HepG2 (cell line): ENCODE results near the gene LIN28B. TPM values are rescaled to one million over a fixed set of nuclear protein-coding genes. Genes with fewer than 3 reads are reported as not detected.

Experiments used
- ASH2L ChIP-seq: fragments of 300-600, 200-600 bp; sonication (generic); IDR thresholded peaks from 2 replicates; pipeline ENCODE4 v1.7.0; 2017; ENCODE audit warnings: low read depth, mild to moderate bottlenecking, moderate library complexity, mixed read lengths, low read length; ENCODE audit not compliant: insufficient read length
- ERF ChIP-seq: IDR thresholded peaks from 2 replicates; pipeline ENCODE4 v1.6.1; 2018; ENCODE audit warnings: missing biosample characterization, missing genetic modification reagents
- NFKB2 ChIP-seq: sonication (generic); formaldehyde crosslinking; IDR thresholded peaks from 2 replicates; pipeline ENCODE4 v1.4.0; 2020; ENCODE audit warnings: missing genetic modification reagents, borderline replicate concordance
- PITX1 ChIP-seq: sonication (generic); formaldehyde crosslinking; IDR thresholded peaks from 2 replicates; pipeline ENCODE4 v1.5.1; 2020; ENCODE audit warnings: mild to moderate bottlenecking, missing genetic modification reagents
- RBAK ChIP-seq: sonication (generic); formaldehyde crosslinking; IDR thresholded peaks from 2 replicates; pipeline ENCODE4 v1.5.1; 2020; ENCODE audit warnings: mild to moderate bottlenecking, missing genetic modification reagents
- TBX2 ChIP-seq: sonication (generic); formaldehyde crosslinking; IDR thresholded peaks from 2 replicates; pipeline ENCODE4 v1.5.0; 2020; ENCODE audit warnings: missing genetic modification reagents, mild to moderate bottlenecking, borderline replicate concordance
- TEF ChIP-seq: sonication (generic); formaldehyde crosslinking; IDR thresholded peaks from 2 replicates; pipeline ENCODE4 v1.5.0; 2020; ENCODE audit warnings: missing genetic modification reagents
- TIGD3 ChIP-seq: sonication (generic); formaldehyde crosslinking; IDR thresholded peaks from 2 replicates; pipeline ENCODE4 v1.5.1; 2020; ENCODE audit warnings: mild to moderate bottlenecking, missing genetic modification reagents, borderline replicate concordance
- UBTF ChIP-seq: sonication (generic); formaldehyde crosslinking; IDR thresholded peaks from 2 replicates; pipeline ENCODE4 v1.4.0; 2020; ENCODE audit warnings: mild to moderate bottlenecking, missing genetic modification reagents
- ZFAT ChIP-seq: sonication (generic); formaldehyde crosslinking; conservative IDR thresholded peaks from 2 replicates; pipeline ENCODE4 v1.8.1; 2023; ENCODE audit warnings: missing genetic modification reagents, inconsistent platforms
- ZFP36 ChIP-seq: fragments of 150-350 bp; IDR thresholded peaks from 2 replicates; pipeline ENCODE4 v1.6.1; 2018; ENCODE audit warnings: borderline replicate concordance, low read length, low read depth; ENCODE audit not compliant: partially characterized antibody
- ZNF207 ChIP-seq: fragments of 450-650 bp; IDR thresholded peaks from 2 replicates; pipeline ENCODE4 v1.6.1; 2016; ENCODE audit warnings: antibody characterized with exemption, borderline replicate concordance
- ZNF251 ChIP-seq: sonication (generic); formaldehyde crosslinking; IDR thresholded peaks from 2 replicates; pipeline ENCODE4 v1.9.0; 2021; ENCODE audit warnings: mild to moderate bottlenecking, missing genetic modification reagents
- ZNF333 ChIP-seq: sonication (generic); formaldehyde crosslinking; IDR thresholded peaks from 2 replicates; pipeline ENCODE4 v1.4.0; 2020; ENCODE audit warnings: mild to moderate bottlenecking, missing genetic modification reagents, borderline replicate concordance
- ZNF335 ChIP-seq: sonication (generic); formaldehyde crosslinking; IDR thresholded peaks from 2 replicates; pipeline ENCODE4 v1.4.0; 2020; ENCODE audit warnings: missing genetic modification reagents
- ZNF383 ChIP-seq: sonication (generic); formaldehyde crosslinking; IDR thresholded peaks from 2 replicates; pipeline ENCODE4 v1.4.0; 2020; ENCODE audit warnings: missing genetic modification reagents, mild to moderate bottlenecking, borderline replicate concordance
- ZNF562 ChIP-seq: sonication (generic); formaldehyde crosslinking; IDR thresholded peaks from 2 replicates; pipeline ENCODE4 v1.8.0; 2022; ENCODE audit warnings: missing genetic modification reagents, borderline replicate concordance
- ZNF629 ChIP-seq: sonication (generic); formaldehyde crosslinking; conservative IDR thresholded peaks from 2 replicates; pipeline ENCODE4 v1.5.0; 2020; ENCODE audit warnings: missing genetic modification reagents
- ZNF850 ChIP-seq: sonication (generic); formaldehyde crosslinking; conservative IDR thresholded peaks from 2 replicates; pipeline ENCODE4 v1.9.0; 2021; ENCODE audit warnings: mild to moderate bottlenecking, missing genetic modification reagents
- ZSCAN22 ChIP-seq: sonication (generic); formaldehyde crosslinking; IDR thresholded peaks from 2 replicates; pipeline ENCODE4 v1.4.0; 2020; ENCODE audit warnings: mild to moderate bottlenecking, missing genetic modification reagents
- ZSCAN29 ChIP-seq: sonication (generic); formaldehyde crosslinking; conservative IDR thresholded peaks from 2 replicates; pipeline ENCODE4 v1.4.0; 2020; ENCODE audit warnings: mild to moderate bottlenecking, missing genetic modification reagents
- polyA plus RNA-seq, 8 experiments: library from polyadenylated mRNA; depleted of rRNA in 3 of 8; stranded (reverse) in 7 of 8; unstranded in 1 of 8; fragments of >200 nt; fragmentation: Illumina TruSeq in 4 of 8; extraction: Trizol in 4 of 8; gene quantifications; 2 replicates each; pipeline versions ENCODE4 v1.2.1 to v1.2.3, GENCODE V29; 2011 to 2016; ENCODE audit warnings: low read depth in 4 of 8, missing spikeins in 1 of 8, mixed read lengths in 1 of 8; ENCODE audit not compliant: insufficient read depth in 1 of 8
- total RNA-seq, 5 experiments: library from RNA; depleted of rRNA; stranded (reverse); fragments of >200 nt; fragmentation: Illumina TruSeq; extraction: Trizol; gene quantifications; 2 replicates each; pipeline ENCODE4 v1.2.3, GENCODE V29; 2016; ENCODE audit warnings: low read depth in 1 of 5
- TF ChIP-seq, protein P1 (sequence below): sonication (generic); formaldehyde crosslinking; IDR thresholded peaks from 2 replicates; pipeline ENCODE4 v1.8.0; 2022; ENCODE audit warnings: missing genetic modification reagents, mild to moderate bottlenecking, borderline replicate concordance
- TF ChIP-seq, protein P2 (sequence below): sonication (generic); formaldehyde crosslinking; IDR thresholded peaks from 2 replicates; pipeline ENCODE4 v1.4.0; 2020; ENCODE audit warnings: mild to moderate bottlenecking, missing genetic modification reagents, borderline replicate concordance

LIN28B gene
- total and polyA plus RNA-seq, 2 of the 13 experiments (the other 11 are each of a cell fraction or from before 2014, with no cell fraction given) = 14.5 to 56.8 TPM

DNA sequence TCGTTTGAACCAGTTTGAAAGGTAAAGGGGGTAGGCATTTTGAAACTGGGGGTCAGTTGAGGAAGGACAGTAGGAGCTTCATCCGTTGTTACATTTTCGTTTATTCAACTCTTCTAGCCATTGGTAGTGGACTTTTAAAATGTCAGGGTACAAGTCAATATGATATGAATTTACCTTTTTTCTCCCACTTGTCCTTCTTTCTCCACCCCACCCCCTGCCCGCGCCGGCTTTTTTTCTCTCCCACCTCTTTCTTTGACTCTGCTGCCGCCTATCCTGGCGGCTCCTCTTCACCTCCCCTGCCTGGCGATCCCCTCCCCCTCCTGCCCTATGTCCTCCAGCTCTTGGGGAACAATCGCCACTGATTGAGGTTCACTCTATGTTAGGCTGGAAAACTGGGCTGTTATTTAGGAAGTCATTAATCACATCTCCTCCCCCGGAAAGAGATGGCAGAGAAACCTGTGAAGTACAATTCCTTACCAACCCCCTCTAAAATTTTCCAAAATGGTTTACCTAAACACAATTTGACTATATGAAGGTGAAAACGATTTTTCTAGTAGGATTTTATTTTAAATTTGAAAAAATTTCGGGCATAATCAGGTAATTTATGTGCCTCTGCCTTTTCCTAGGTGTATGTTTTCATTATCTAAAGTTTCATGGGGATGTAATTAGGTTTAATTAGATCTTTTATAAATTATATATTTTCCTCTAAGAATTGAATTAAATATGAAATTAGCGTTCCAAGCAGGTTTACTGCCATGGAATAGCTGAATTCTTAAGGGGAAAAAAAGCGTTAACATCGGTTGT is 778 bp upstream of the LIN28B start (continued):
- TF ChIP-seq TIGD3 (CRISPR knock-in tag) (no peak), ZNF850 (CRISPR knock-in tag) (no peak), TEF (CRISPR knock-in tag) (no peak), ZSCAN29 (CRISPR knock-in tag) (no peak), RBAK (CRISPR knock-in tag) (no peak), ASH2L (peak; percentile 61), PITX1 (no peak), ZNF251 (CRISPR knock-in tag) (no peak), ZSCAN22 (no peak), ZNF629 (CRISPR knock-in tag) (no peak), ZNF383 (CRISPR knock-in tag) (no peak), ZNF335 (CRISPR knock-in tag) (no peak), ZNF207 (no peak), ERF (CRISPR knock-in tag) (peak; percentile 45; the same call in 1 of the 2 replicates), UBTF (no peak), ZNF562 (no peak), TBX2 (CRISPR knock-in tag) (peak; percentile 68; the same call in 1 of the 2 replicates), ZFP36 (no peak), ZNF333 (no peak), ZFAT (CRISPR knock-in tag) (no peak), NFKB2 (CRISPR knock-in tag) (no peak)
- TF ChIP-seq, protein P1, sequence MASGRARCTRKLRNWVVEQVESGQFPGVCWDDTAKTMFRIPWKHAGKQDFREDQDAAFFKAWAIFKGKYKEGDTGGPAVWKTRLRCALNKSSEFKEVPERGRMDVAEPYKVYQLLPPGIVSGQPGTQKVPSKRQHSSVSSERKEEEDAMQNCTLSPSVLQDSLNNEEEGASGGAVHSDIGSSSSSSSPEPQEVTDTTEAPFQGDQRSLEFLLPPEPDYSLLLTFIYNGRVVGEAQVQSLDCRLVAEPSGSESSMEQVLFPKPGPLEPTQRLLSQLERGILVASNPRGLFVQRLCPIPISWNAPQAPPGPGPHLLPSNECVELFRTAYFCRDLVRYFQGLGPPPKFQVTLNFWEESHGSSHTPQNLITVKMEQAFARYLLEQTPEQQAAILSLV (CRISPR knock-in tag) = no peak
- TF ChIP-seq, protein P2, sequence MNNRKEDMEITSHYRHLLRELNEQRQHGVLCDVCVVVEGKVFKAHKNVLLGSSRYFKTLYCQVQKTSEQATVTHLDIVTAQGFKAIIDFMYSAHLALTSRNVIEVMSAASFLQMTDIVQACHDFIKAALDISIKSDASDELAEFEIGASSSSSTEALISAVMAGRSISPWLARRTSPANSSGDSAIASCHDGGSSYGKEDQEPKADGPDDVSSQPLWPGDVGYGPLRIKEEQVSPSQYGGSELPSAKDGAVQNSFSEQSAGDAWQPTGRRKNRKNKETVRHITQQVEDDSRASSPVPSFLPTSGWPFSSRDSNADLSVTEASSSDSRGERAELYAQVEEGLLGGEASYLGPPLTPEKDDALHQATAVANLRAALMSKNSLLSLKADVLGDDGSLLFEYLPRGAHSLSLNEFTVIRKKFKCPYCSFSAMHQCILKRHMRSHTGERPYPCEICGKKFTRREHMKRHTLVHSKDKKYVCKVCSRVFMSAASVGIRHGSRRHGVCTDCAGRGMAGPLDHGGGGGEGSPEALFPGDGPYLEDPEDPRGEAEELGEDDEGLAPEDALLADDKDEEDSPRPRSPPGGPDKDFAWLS = no peak
